HG03097 (cell line): ENCODE data around the gene MAL.

ENCODE experiments used
- ATAC-seq: cut with Tn5 transposase; IDR thresholded peaks from one replicate; pipeline ENCODE4 v1.9.1; 2021; ENCODE audit not compliant: unreplicated experiment, low FRiP score

The MAL gene

DNA sequence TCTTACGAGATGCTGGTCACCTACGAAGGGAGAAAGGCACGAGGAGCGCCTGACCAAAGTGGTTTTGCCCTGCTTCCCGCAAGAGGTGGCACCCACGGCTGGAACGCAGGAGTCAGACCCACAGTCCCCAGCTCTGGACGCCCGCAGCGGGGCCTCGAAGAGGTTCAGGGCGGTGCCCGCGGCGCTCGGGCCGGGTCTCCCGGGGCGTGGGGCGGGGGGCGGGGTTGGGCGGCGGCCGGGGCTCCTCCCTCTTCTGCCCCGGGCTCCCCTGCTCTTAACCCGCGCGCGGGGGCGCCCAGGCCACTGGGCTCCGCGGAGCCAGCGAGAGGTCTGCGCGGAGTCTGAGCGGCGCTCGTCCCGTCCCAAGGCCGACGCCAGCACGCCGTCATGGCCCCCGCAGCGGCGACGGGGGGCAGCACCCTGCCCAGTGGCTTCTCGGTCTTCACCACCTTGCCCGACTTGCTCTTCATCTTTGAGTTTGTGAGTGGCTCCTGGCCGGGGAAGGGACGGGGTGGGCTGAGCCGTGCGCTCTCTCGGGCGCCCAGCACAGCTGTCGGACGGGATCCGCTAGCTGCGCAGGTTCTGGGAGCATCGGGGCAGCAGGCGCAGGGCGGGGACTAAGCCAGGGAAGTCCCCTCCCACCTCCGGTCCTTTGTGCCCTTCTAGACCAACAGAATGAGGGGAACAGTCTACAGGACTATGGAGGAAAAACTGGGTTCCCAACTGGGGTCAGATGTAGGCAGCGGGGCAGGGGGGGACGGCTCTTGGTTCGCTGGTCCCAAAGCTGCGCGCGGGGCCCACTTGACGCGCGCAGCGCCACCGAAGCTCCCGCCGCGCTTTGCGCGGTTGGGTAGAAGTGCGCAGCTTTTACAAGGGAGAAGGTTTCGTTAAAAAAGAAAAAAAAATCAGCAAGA is at the start of gene MAL:
MAL (plus strand) TSS at position 303 of the 914 bp plus-strand sequence; CDS start at position 388, 85 bp downstream.
- ATAC-seq = no peak

DNA sequence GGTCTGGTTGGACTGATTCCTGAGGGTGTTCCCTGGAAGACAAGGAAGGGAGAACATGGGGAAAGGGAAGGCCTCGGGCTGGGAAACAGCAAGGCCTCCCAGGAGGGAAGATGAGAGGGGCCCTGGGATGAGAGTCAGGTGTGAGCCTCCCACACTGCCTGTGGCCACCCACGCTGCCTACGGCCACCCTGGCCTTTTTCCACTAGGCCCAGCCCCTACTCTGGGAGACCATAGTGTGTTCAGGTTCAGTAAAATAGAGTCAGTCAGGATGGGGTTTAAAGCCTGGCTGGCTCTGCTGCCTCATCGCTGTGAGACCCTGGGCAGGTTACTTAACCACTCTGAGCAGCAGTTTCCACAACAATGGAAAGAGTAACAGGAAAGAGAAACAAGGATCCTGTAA is 47.7 kb upstream of the MAL start:
- ATAC-seq = no peak

GRCh38 chr2:94978917-94979316 is 46.6 kb upstream of the MAL start:
- ATAC-seq = no peak

GRCh38 chr2:94979406-94980375 is 45.8 kb upstream of the MAL start:
- ATAC-seq = no peak

- ATAC-seq = no peak
These were observed 45.1 kb upstream of the MAL start for GRCh38 chr2:94980406-94980805.

GRCh38 chr2:94982156-94982555 is 43.4 kb upstream of the MAL start:
- ATAC-seq = no peak

GRCh38 chr2:94982675-94983074 is 42.8 kb upstream of the MAL start:
- no peak for ATAC-seq

GRCh38 chr2:94984964-94985575 is 40.4 kb upstream of the MAL start:
- no peak for ATAC-seq

DNA sequence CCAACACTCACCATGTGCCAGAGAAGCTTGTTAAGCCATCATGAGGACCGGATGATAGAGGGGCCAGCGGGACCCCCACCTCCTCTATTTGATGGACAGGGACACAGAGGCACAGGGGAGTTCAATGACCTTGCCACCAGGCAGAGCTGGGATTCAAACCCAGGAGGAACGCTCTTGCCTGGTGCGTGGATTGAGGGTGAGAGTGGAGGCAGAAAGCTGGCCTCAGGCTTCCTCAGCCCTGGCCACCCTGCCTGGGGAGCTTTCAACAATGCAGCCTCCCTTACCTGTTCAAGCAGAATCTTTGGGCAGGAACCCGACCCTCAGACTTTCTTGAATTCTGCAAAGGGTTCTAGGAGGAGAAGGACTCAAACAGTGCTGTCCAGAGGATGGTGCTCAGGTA is 39.9 kb upstream of the MAL start:
- ATAC-seq = no peak

- no peak for ATAC-seq
These were observed 39.0 kb upstream of the MAL start for GRCh38 chr2:94986392-94986963.

DNA sequence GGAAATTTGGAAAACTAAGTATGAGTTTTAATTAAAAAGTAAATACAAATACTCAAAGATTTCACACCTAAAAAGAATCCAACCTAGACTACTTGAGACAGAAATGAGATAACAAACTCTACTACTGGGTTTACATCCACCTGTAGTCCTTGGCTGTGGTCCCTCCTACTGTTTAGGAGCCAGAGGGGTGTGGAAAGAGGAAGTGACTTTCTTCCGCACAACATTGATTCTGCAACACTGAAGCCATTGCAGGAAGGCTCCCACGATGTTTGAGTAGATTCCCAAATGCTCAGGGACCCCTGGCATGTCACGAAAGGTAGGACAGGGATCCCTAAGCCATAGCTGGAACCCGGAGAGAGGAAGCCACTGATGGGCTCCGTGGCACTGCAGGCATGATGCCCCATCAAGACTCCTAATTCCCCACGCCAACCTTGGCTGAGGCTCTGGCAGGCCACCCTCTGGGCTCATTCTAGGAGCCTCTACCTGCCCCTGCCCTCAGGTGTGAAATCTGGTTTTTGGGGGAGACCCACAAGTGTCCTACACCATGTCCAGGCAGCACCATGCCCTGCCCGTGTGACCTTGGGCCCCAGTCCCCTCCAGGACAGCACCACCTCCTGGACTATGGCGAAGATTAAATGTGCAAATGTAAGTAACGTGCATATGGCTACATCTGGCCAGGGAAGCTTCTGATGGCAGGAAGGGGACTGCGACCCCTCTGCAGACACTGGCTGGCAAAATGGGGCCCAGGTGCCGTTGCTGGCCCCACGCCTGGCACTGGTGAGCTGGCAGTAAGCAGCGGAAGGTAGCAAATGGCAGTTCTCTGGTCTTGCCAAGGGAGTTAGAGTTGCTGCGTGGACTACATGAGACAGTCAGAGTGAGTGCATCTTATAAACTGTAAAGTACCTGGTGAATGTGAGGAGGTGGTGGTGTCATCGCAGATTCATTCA is 38.2 kb upstream of the MAL start:
- no peak for ATAC-seq

- no peak for ATAC-seq
These were observed 34.6 kb upstream of the MAL start for GRCh38 chr2:94990956-94991355.

- ATAC-seq = no peak
These were observed 33.1 kb upstream of the MAL start for GRCh38 chr2:94992360-94992759.

DNA sequence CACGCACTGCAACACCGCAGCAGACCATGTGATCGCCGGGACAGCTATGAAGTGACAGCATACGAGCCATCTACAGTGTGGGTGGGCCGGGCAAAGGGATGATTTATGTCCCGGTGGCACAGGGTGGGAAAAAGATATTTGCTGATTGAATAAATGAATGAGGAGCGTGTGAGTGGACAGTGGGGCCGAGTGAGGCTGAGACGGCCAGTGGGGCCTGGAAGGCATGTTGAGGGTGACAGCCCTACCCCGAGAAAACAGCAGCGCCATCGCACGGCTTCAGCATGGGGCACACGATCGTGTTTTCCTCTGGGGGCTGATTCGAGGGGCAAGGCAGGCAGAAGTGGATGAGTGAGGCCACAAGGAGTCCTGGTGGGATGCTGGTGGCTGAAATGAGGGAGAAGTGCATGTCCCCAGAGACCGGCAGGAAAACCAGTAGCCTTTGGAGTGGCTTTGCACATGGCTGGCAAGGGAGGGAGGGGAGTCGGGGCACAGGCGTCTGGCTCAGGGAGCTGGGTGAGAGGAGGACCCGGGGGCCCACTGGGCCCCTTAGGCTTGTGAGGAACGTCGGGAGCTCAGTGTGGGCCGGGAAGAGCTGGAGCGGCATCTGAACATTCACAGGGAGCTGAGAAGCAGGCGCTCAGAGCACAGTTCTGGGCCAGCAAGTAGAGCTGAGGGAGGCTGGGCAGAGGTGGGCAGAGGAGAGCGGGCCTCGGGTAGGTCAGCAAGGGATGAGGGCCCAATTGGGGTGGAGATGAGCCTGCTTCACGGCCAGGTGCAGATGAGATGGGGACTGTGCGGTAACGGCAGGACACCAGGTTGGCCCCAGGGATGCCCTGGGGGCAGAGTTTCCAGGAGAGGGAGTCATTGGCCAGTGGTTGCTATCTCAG is 32.1 kb upstream of the MAL start:
- ATAC-seq = no peak

DNA sequence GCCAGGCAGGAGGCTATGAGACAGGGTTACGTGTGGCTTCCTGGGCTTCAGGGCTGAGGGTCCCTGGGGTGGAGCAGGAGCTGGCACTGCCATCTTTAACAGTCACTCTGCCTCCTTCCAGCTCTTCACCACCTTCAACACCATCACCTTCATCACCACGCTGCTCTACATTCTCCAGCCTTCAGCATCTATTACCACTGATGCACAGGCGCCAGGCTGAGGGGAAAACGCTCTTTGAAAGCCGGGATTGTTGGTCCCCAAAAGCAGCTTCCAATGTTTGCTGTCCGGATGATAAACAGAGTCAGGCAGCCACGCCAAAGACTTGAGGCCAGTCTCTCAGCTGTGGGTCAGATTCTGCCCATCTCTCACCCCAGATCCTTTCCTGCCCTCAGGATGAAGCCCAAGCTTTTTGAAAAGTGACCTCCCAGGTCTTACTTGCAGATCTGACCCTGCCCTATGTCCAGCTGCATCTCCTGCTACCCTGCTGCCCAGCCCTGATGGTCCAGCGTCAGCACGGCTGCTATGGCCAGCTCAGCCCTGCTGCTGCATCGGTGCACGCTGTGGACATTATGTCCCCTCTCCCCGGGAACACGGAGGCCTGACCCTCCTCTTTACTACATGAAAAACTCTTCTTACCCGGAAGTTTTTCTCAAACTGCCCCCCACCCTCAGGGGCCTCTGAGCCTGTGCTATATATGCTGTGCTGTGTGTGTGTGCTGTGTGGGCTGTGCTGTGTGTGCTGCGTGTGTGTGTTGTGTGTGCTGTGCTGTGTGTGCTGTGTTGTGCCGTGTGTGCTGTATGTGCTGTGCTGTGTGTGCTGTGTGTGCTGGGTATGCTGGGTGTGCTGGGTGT is 31.2 kb upstream of the MAL start:
- ATAC-seq = no peak

DNA sequence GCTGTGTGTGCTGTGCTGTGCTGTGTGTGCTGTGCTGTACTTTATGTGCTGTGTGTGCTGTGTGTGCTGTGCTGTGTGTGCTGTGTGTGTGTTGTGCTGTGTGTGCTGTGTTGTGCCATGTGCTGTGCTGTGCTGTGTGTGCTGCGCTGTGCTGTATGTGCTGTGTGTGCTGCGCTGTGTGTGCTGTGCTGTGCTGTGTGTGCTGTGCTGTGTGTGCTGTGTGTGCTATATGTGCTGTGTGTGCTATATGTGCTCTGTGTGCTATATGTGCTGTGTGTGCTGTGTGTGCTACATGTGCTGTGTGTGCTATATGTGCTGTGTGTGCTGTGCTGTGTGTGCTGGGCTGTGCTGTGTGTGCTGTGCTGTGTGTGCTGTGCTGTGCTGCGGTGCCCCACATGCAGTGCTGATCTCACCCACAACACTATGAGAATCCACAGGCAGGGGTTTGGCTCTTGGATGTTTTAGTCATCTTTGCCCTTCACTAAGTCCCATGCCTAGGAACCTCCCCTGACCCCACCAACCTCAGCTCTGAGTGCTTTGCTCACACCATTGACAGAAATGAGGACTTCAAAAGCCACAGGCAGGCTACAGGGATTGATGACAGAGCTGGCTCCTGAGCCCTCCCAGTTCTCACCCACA is 30.5 kb upstream of the MAL start:
- no peak for ATAC-seq
